Measurements from ENCODE around the gene MAPK1IP1L. TPM values are rescaled to one million over a fixed set of nuclear protein-coding genes. Genes with fewer than 3 reads are reported as not detected.
A peak's percentile ranks its signal among the peaks of the same experiment; 100 is the strongest.

The MAPK1IP1L gene
- total and polyA plus RNA-seq, 4 donors = 25.8 to 87.4 (median 49.1) TPM

GRCh38 chr14:55051165-55051422 lies 353 bp upstream of the MAPK1IP1L start:
- no peak for ATAC-seq (ENCODE audit: insufficient read depth, low FRiP score)
- Histone ChIP-seq H3K27ac (ENCODE audit: low read depth in 1 of 2, low read length in 1 of 2) (peak overlapping the region; percentile 90 to 100), H3K27me3 (ENCODE audit: control insufficient read depth in 3 of 3, insufficient read depth in 3 of 3, low read length in 2 of 3) (no peaks in the 10 kb centered on the region), H3K9ac (ENCODE audit: insufficient read depth in 1 of 2, low read length in 2 of 2) (peak overlapping the region; percentile 73 to 86), H3K4me3 (no peak overlapping the region), H3K4me1 (ENCODE audit: control insufficient read depth in 5 of 5, insufficient read depth in 5 of 5, low read length in 5 of 5) (peaks cover 0 to 18% (median 13%) of the 10 kb centered on the region in 5 donors), H3K36me3 (ENCODE audit: control insufficient read depth in 4 of 4, insufficient read depth in 4 of 4, low read length in 4 of 4) (peaks cover 0 to 12% (median 4%) of the 10 kb centered on the region in 4 donors), H3K9me3 (ENCODE audit: control insufficient read depth in 4 of 4, insufficient read depth in 3 of 4, low read length in 3 of 4) (no peaks in the 10 kb centered on the region)
- WGBS, 2 donors = 0 to 1% methylated on average over 10 of the region's 10 CpGs
- TF ChIP-seq, protein P1, sequence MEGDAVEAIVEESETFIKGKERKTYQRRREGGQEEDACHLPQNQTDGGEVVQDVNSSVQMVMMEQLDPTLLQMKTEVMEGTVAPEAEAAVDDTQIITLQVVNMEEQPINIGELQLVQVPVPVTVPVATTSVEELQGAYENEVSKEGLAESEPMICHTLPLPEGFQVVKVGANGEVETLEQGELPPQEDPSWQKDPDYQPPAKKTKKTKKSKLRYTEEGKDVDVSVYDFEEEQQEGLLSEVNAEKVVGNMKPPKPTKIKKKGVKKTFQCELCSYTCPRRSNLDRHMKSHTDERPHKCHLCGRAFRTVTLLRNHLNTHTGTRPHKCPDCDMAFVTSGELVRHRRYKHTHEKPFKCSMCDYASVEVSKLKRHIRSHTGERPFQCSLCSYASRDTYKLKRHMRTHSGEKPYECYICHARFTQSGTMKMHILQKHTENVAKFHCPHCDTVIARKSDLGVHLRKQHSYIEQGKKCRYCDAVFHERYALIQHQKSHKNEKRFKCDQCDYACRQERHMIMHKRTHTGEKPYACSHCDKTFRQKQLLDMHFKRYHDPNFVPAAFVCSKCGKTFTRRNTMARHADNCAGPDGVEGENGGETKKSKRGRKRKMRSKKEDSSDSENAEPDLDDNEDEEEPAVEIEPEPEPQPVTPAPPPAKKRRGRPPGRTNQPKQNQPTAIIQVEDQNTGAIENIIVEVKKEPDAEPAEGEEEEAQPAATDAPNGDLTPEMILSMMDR (IDR thresholded peaks at IDR 0.05; ENCODE audit: control extremely low read depth, extremely low read depth) = no peak
- no peak for DNase-seq

DNA sequence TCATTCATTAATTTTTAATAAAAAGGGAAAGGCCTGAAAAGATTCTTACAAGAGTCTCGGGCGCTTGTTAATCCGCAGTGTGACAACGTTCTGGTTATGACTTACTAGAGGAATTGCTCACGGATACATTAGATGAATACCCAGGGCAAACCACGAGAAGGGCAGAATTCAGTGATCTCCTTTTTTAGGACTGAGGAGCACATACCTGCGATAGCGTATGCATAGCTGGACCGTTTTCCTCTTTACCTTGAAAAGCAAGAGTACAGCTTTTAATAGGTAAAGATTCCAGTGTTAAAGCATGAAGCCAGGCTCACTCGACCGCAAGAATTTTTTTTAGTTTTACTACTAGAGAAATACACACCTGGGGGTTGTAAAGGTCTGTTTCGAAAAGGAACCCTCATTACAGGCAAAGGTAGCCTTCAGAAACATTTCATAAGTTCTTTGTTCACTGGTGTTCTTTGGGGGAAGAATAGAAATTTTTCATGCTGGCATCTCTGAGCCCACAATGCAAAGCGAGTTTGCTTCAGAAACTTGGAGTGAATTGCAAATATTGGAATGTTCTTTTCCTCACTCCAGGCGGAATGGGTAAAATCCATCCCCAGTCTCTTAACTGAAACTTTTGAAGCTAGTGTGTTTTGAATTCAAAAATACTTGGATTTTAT lies 953 bp downstream of the MAPK1IP1L start:
- Histone ChIP-seq H3K27me3 (ENCODE audit: control insufficient read depth in 3 of 3, insufficient read depth in 3 of 3, low read length in 2 of 3) (no peaks in the 10 kb centered on the region), H3K9ac (ENCODE audit: insufficient read depth in 1 of 2, low read length in 2 of 2) (peak overlapping the region; percentile 99 to 100), H3K9me3 (ENCODE audit: control insufficient read depth in 4 of 4, insufficient read depth in 3 of 4, low read length in 3 of 4) (no peaks in the 10 kb centered on the region), H3K4me3 (peak overlapping the region; percentile 96), H3K4me1 (ENCODE audit: control insufficient read depth in 5 of 5, insufficient read depth in 5 of 5, low read length in 5 of 5) (peaks cover under 1 to 18% (median 13%) of the 10 kb centered on the region in 5 donors), H3K27ac (ENCODE audit: low read depth in 1 of 2, low read length in 1 of 2) (peak overlapping the region; percentile 100), H3K36me3 (ENCODE audit: control insufficient read depth in 4 of 4, insufficient read depth in 4 of 4, low read length in 4 of 4) (peaks cover 0 to 12% (median 4%) of the 10 kb centered on the region in 4 donors)
- ATAC-seq (ENCODE audit: insufficient read depth, low FRiP score) (no peak), DNase-seq (peak; percentile 36 to 83 (median 79))
- 10 to 14% methylated on average over 14 of the region's 14 CpGs for WGBS, 2 donors
- TF ChIP-seq, protein P1 (IDR thresholded peaks at IDR 0.05; ENCODE audit: control extremely low read depth, extremely low read depth) = no peak

DNA sequence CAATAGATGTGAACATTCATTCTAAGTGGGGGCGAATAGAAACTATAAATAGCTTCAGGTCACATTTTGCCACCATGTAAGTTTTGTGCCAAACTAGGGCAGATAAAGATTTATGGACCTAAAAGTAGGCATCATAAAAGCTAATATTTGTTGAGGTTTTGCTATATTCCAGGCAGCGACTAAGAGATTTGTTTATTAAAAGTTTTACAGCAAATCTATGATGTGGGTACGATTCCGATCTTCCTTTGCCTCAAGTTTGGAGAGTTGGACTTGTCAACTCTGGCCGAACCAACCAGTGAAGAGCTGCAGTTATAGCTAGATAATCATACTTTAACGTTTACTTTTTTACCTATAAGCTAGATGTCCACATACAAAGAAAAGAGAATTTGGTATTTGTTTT lies 1.6 kb downstream of the MAPK1IP1L start:
- H3K9ac ChIP-seq (ENCODE audit: insufficient read depth in 1 of 2, low read length in 2 of 2) = peak overlapping the region in 1 of 2 donors; percentile 99
- H3K27ac ChIP-seq (ENCODE audit: low read depth in 1 of 2, low read length in 1 of 2) = no peak overlapping the region
- DNase-seq (peak in 1 of 3 donors; percentile 33), ATAC-seq (ENCODE audit: insufficient read depth, low FRiP score) (no peak)
- H3K4me3 ChIP-seq = no peak overlapping the region
- no peaks in the 10 kb centered on the region for H3K27me3 ChIP-seq (ENCODE audit: control insufficient read depth in 3 of 3, insufficient read depth in 3 of 3, low read length in 2 of 3)
- H3K4me1 ChIP-seq (ENCODE audit: control insufficient read depth in 5 of 5, insufficient read depth in 5 of 5, low read length in 5 of 5) = peaks cover 3 to 18% (median 13%) of the 10 kb centered on the region in 5 donors
- H3K9me3 ChIP-seq (ENCODE audit: control insufficient read depth in 4 of 4, insufficient read depth in 3 of 4, low read length in 3 of 4) = no peaks in the 10 kb centered on the region
- peaks cover 0 to 12% (median 7%) of the 10 kb centered on the region in 4 donors for H3K36me3 ChIP-seq (ENCODE audit: control insufficient read depth in 4 of 4, insufficient read depth in 4 of 4, low read length in 4 of 4)
- TF ChIP-seq, protein P1 (IDR thresholded peaks at IDR 0.05; ENCODE audit: control extremely low read depth, extremely low read depth) = no peak
- WGBS, 2 donors = 66 to 87% methylated on average over 6 of the region's 6 CpGs

GRCh38 chr14:55053500-55053899 lies 2.1 kb downstream of the MAPK1IP1L start:
- no peak overlapping the region for H3K4me3 ChIP-seq
- no peak for DNase-seq
- TF ChIP-seq, protein P1 (IDR thresholded peaks at IDR 0.05; ENCODE audit: control extremely low read depth, extremely low read depth) = no peak
- H3K27ac ChIP-seq (ENCODE audit: low read depth in 1 of 2, low read length in 1 of 2) = no peak overlapping the region
- no peak for ATAC-seq (ENCODE audit: insufficient read depth, low FRiP score)
- H3K9ac ChIP-seq (ENCODE audit: insufficient read depth in 1 of 2, low read length in 2 of 2) = no peak overlapping the region
- no peaks in the 10 kb centered on the region for H3K9me3 ChIP-seq (ENCODE audit: control insufficient read depth in 4 of 4, insufficient read depth in 3 of 4, low read length in 3 of 4)
- peaks cover 0 to 12% (median 8%) of the 10 kb centered on the region in 4 donors for H3K36me3 ChIP-seq (ENCODE audit: control insufficient read depth in 4 of 4, insufficient read depth in 4 of 4, low read length in 4 of 4)
- peaks cover 3 to 18% (median 13%) of the 10 kb centered on the region in 5 donors for H3K4me1 ChIP-seq (ENCODE audit: control insufficient read depth in 5 of 5, insufficient read depth in 5 of 5, low read length in 5 of 5)
- H3K27me3 ChIP-seq (ENCODE audit: control insufficient read depth in 3 of 3, insufficient read depth in 3 of 3, low read length in 2 of 3) = no peaks in the 10 kb centered on the region
- 86 to 92% methylated on average over 7 of the region's 7 CpGs for WGBS, 2 donors

Measured in lung (tissue), 12 donors.